HG03066 (cell line): ENCODE results near the gene TTC3.
"Not testable (repeated sequence)": the region's sequence is repeated elsewhere in the genome, so short reads cannot be mapped to it uniquely, and the experiment has no call there.

Experiments
- ATAC-seq: cut with Tn5 transposase; IDR thresholded peaks from one replicate; pipeline ENCODE4 v1.9.1; 2021; ENCODE audit warnings: low read depth; ENCODE audit not compliant: unreplicated experiment

The TTC3 gene

DNA sequence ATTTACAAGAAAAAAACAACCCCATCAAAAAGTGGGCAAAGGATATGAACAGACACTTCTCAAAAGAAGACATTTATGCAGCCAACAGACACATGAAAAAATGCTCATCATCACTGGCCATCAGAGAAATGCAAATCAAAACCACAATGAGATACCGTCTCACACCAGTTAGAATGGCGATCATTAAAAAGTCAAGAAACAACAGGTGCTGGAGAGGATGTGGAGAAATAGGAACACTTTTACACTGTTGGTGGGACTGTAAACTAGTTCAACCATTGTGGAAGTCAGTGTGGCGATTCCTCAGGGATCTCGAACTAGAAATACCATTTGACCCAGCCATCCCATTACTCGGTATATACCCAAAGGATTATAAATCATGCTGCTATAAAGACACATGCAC, 70.3 kb downstream of the TTC3 start:
- not testable (repeated sequence) for ATAC-seq

DNA sequence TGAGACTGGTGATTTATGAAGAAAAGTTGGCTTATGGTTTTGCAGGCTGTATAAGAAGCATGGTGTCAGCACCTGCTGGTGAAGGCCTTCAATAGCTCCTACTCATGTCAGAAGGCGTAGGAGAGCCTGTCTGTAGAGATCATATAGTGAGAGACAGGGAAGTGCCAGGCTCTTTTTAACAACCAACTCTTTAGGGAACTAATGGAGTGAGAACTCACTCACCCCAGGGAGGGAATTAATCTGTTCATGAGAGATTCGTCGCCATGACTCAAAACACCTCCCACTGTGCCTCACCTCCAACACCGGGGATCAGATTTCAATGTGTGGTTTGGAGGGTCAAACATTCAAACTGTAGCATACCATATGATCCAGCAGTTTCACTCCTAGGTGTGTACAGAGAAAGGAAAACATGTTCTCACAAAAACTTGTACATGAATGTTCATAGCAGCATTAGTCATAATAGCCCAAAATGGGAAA, 72.6 kb downstream of the TTC3 start:
- ATAC-seq, result no peak

DNA sequence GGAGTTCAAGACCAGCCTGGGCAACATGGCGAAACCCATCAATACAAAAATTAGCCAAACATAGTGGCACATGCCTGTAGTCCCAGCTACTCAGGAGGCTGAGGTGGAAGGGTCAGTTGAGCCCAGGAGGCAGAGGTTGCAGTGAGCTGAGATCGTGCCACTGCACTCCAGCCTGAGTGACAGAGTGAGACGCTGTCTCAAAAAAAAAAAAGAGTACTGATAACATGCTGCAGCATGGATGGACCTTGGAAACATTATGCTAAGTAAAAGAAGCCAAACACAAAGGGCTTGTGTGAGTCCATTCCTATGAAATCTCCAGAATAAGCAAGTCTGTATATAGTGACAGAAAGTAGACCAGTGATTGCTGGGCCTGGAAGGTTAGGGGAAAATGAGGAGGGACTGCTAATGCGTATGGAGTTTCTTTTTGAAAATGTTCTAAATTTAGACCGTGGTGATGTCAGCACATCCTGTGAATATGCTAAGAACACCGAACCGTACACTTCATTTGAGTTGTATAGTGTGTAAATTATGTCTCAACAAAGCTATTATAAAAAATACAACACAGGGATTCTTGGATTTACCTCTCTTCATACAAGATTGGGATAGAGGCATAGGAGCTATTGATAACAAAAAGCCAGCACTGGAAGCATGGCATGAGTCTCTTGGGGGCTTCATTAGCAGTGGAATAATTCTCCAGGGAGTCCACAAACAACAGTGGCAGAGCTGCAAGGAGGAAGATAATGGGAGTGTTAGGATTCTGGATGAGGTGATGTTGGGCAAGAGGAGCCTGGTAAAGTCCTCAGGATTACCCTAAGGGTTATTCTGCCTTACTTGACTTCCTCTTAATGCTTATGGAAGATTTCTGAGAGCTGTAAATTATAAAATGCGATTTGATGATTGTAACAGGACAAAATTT, 73.5 kb downstream of the TTC3 start:
- ATAC-seq, result no peak

DNA sequence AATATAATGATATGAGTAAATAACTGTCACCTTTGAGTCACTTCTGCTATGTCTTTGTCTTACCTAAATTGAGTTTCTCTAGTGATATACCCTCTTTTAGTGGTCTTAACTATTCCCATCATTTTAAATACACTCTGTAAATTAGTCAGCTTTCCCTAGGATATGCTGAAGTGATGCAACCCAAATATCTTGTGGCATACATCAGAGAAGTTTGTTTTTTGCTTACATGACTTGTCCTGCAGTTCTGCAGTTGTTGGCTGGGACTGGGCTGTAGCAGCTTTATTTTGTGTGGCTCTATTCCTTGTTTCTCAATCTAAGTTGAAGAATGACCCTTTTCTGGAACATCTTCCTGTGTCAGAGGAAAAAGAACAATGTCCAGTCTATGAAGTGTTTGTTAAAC, 76.4 kb downstream of the TTC3 start:
- no peak for ATAC-seq

DNA sequence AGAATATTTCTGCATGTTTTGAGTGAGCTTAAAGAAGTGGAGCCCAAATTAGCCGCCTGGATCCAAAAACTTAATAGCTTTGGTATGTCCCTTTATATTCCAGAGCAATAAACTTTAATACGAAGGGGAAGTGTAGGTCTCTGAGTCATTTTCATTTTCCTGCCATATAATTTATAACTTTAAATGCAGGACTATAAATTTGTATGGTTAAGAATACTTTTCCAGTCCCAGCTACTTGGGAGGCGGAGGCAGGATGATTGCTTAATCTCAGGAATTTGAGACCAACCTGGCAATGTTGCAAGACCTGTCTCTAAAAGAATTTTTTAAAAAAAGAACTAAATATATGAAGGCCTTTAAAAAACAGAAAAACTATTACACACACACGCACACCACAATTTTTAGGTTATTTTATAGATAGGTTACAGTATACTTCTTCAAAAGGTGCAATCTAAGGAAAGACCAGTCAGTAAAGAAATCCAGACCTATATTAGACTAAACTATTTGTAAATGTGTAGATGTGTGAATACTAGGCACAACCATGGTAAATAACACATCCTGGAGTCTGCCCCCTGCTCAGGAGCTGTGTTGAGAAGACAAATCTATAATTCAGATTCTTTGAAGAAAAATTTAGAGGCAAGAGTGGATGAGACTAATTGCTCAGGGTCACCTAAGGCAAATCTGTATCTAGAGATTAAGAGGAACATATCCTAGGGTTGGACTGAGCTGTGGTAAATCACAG, 80.3 kb downstream of the TTC3 start:
- no peak for ATAC-seq

DNA sequence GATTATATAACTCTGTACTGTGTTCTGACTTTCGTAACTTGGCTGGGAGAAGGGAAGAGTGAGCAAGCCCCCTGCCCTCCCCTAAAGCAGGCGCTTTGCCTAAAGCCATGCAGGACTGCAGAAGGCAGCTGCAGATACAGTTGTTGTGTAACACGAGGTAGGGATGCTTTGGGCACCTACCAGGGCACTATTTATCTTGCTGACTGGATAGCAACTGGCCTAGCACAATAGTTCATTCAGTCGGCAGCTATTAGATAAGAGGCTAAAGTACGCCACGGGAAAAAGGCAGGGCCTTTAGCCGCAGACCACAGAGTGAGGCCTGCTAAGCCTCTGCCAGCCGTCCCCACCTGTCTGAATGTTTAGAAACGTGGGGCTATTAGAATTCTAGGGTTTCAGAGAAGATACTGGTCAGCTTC, 80.9 kb downstream of the TTC3 start:
- ATAC-seq, result no peak

DNA sequence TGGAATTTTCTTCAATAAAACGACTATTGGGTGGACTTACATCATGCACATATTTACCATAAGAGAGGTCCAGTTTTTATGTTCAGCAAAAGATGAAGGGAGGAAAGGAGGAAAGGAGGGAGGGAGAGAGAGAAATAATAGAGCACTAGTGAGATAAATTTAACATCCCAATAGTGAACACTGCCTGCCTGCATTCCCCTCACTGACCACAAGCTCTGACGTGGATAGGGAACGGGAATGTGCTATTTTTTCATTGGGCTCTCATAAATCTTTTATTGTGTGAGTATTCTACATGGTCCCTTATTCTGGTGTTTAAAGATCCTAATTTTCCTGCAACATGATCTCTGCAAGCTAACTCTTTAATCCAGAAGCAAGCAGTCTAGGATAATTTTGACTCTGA, 82.1 kb downstream of the TTC3 start:
- no peak for ATAC-seq

DNA sequence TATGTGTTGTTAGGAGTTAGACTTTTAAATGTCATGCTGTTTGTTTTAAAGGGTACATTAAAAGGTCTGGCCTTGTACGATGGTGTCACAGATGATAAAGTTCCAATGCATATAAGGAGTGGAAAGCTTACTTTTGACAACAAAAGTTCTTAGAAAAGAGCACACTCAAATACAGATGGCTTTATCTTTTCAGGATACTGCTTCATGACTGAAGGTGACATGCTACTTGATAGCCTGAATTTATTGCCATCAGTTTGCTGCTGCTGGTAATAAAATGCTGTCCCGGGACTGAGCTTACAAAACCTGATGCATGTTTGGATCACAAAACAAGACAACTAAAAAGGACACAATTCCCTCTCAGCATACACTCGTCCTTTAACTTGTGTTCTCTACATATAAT, 84.9 kb downstream of the TTC3 start:
- ATAC-seq, result no peak

DNA sequence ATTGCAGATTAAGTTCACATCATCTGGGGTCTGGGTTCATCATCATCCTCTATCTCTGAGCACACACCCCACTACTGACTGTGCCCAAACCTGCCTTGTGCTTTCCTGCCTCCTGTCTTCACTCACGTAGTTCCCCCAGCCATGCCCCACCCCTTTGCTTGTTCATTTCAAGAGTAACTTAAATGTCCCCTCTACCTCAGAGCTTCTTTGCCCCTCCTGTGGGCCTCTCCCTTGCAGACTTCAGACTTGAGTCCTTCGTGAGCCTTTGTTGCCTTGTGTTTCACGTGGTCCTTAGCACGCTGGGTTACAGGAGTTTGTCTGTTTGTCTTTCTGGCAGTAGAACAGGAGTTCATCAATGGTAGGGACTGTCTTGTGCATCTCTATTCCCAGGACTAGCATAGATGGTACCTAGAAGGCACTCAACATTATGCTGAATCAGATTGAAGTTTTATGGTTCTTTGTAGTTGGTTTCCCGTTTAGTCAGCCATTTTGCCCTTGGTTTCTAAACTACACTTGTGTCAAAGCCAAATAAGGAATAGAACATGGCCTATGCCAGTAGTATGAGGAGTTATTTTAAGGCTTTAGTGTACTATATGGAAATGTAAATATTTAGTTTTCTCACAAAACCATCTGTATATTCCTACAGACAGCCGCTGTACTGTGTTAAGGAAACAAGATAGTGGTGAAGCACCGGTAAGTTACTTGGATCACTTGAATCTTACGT, 86.2 kb downstream of the TTC3 start:
- ATAC-seq, result no peak

DNA sequence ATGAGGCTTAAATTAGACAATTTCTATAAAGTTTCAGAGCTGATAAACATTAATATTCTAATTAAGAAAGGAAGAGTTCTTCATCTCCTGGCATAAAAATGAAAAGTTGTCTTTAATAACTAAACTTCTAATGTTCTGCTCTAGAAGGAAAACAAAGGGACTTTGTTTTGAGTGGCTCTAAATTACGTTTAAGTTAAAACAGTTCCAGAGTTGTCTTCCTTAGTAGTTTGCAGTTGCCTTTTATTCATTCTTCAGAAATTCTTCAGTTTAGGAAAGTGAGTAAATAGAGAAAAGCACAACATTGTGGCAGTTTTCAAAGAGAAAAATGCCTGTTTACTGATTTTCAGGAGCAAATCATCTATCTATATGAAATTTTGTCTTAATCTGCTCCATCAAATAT, 86.9 kb downstream of the TTC3 start:
- no peak for ATAC-seq

DNA sequence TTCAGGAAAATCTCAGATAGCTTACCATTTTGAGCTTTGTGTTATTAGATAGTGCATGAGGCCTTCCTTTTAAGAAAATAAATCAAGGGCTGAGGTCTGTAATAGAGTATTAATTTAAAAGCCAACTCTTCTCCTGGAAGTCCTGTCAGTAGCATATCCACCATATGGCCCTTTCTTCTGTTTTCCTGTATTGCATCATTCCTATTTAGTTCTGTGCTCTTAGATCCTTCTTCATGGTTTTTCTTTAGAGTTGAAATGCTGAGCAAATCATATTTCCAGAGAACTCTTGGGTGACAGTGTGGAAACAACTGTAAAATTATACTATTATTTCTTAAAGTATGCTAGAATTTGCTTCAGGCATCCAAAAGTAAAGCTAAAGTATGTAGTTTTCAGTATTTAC, 91.7 kb downstream of the TTC3 start:
- no peak for ATAC-seq

DNA sequence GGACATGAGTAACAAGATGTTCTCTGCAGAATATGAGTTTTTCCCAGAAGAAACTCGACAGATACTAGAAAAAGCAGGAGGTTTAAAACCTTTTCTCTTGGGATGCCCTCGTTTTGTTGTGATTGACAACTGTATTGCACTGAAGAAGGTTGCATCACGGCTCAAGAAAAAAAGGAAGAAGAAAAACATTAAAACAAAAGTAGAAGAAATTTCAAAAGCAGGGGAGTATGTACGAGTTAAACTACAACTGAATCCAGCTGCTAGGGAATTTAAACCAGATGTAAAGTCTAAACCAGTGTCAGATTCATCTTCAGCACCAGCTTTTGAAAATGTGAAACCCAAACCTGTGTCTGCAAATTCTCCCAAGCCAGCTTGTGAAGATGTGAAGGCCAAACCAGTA, 92.5 kb downstream of the TTC3 start:
- ATAC-seq, result no peak

DNA sequence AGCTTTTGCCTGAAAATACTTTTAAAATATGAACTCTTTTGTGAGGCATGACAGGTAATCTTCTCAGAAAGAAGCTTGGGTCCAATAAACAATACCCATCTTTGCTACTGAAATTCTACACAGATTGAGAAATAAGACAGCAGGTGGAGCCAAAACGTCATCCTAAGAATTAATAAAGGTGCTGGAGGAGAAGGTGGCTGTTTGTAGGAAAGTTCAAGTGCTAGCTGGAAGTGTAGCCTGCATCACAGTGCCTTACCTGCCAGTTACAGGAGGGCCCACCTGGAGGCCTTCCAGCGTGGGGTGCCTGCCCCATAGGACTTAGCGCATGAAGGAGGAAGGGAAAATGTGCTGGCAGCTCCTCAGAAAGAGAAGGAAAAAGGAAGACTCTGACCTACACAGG, 93.7 kb downstream of the TTC3 start:
- no peak for ATAC-seq

DNA sequence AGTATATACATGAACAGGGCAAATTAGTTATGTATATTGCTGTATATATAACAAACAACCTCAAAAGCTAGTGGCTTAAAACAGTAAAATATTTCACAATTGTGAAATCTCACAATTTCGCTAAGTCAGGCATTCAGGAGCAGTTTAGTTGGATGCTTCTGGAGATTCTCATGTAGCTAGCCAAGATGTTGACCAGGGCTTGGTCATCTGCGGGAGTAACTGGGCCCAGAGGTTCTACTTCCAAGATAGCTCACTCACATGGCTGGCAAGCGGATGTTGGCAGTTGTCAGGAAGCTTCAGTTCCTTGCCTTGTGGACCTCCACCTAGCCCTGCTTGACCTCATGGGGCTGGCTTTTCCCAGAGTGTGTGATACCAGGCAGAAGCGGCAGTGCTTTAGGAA, 95.6 kb downstream of the TTC3 start:
- ATAC-seq, result no peak

DNA sequence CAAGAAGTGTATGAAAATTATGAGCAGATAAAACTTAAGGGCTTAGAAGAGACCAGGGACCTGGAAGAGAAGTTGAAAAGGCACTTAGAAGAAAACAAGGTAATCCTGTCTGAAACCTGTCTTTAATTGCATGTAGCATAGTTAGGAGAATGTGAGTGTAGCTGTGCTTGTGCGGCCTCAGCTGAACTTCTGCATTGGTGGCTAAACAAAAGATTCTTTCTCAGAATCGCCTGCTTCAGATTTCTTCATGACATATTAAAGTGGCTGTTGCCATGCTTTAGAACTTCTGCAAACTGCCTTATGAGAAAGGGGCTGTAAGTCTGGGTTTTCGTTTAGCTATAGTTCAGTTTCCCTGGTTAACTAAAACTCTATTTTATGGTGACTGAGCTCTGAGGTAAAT, 99.6 kb downstream of the TTC3 start:
- ATAC-seq, result no peak

DNA sequence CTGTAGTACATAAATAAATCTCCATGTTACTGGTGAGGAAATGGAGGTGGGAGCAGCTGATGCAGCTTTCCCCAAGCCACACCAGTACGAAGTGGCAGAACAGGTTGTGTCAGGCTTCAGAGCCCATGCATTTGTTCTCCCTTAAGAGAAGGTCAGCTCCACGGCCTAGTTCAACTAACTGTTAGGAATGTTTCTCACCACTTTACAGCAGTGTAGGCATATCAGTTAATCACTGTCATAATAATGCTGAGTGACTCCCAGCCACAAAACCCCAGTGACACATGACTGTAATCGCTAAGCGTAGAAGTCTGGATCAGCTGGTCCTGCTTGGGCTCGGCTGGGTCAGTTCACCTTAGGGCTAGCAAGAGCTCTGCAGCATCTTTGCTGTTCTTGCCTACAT, 103.7 kb downstream of the TTC3 start:
- no peak for ATAC-seq

DNA sequence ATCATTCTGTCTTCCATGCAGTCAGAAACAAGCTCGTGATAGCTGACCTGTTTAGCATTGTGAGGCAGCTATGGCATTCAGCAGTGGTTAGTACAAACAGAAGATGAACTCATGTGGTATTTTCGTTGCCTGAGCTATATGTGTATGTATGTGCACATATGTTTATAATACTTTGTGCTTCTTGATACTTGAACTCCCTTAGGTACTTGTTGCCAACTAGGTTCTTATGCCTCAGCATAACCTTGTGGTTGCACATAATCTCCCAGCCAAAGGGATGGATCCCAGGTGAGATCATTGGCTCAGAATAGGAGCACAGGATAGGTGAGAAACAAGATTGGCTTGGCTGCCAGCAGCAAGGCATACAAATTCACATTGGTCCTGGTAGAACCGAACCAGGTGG, 108.0 kb downstream of the TTC3 start:
- ATAC-seq, result no peak

DNA sequence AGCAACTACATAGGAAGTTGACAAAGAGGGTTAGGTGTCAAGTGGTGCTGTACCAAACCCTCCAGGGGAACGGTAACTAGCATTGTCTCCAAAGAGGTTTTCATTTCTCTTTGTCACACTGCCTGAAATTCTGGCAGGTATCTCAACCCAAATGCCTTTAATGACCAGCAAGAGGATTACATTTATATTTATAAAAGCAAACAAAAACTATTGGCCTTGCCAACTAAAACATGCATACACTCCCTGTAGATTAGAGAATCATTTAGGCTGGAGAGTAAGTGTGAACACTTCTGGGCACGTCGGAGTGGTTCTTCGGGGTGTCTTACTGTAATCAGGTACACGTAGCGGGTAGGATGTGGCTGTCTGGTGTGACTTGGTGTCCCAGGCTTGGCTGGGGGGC, 109.2 kb downstream of the TTC3 start:
- no peak for ATAC-seq

DNA sequence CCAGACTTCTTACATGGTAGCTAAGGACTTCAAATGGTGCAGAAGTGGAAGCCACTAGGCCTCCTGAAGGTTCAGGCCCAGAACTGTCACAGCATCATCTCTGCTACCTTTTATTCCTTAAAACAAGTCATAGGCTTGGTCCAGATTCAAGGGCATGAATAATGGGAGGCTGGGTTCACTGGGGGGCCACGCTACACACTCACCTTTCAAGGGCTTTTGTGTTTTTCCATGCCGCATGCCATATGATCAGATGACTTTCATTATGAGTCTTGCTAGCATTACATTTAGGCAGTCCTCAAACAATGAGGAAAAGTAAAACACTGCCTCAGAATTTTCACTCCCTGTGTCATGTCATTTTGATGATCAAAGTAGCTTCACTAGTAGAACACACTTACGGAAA, 110.7 kb downstream of the TTC3 start:
- ATAC-seq, result no peak

DNA sequence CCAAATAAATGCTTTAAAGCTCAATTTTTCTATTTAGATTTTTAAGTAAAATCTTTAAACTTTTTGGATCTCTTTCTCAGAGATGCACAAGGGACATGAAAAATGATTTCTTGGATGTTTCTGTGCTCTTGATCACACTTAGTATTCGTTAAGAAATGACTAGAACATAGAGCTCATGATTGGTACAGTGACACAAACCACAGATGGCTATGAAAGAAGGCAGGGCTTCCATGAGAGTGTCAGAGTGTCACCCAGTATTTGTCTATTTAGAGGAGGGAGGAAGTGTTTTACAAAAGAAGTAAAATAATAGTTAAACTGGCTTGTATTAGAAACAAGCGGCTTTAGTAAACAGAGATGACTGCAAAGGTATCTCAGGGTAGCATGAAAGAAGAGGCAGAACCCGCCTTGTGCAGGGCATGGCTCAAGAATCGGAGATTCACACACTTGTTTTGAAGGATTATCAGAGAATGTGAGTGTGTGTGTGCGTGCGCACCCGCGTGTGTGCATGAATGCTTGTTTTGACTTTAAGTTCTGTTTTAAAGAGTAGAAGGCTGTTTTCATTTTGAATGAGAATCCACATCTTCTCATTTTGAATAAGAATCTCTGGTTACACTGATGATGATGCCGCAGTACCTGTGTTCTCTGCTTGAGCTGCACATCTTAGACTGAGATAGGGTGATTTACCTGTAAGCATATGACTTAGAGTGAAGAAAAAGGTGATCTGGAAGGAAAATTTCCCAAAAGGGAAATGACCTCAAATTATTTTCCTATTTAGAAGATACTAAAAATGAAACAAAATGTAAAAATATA, 111.9 kb downstream of the TTC3 start:
- ATAC-seq, result no peak
